HepG2 (cell line): ENCODE results near the gene PLPPR2. TPM values are rescaled to one million over a fixed set of nuclear protein-coding genes. Genes with fewer than 3 reads are reported as not detected.
A peak's percentile ranks its signal among the peaks of the same experiment; 100 is the strongest.

Source experiments
- ATAC-seq: fragments of 200-7000 bp; cut with Tn5 transposase; 3 replicates; pipeline ENCODE4 v1.9.1; 2020; ENCODE audit warnings: mild to moderate bottlenecking, moderate library complexity
- BruUV-seq: library from RNA; stranded (reverse); fragments of 400-500 nt; replicated peaks from 2 replicates; lab custom pipeline; 2021; lab: Mats Ljungman, UMichigan
- CTCF ChIA-PET: fragments of 300-600 bp; formaldehyde crosslinking; extraction: SDS; loops from one replicate; lab custom pipeline; 2021; ENCODE audit warnings: low total read pairs, inconsistent platforms, low intra/inter-chr PET ratio; lab: Yijun Ruan, JAX
- POLR2A ChIA-PET: fragments of 350-600 bp; sonication (Branson Sonifier 250); formaldehyde crosslinking; loops from one replicate; lab custom pipeline; 2020; ENCODE audit warnings: antibody characterized with exemption, inconsistent platforms; lab: Yijun Ruan, JAX
- DNase-seq: peaks from one replicate; pipeline ENCODE4 v3.0.0-alpha.2; 2015; ENCODE audit warnings: low spot score
- FAIRE-seq: peaks from 3 replicates; lab custom pipeline; 2011; peaks lifted over from hg19 to GRCh38; lab: Jason Lieb, UNC
- H2AFZ ChIP-seq: one replicate; pipeline ENCODE4 v1.6.1; 2011; ENCODE audit warnings: low read length, inconsistent platforms
- H3K27ac ChIP-seq: fragments of 300-600 bp; 3 replicates; pipeline ENCODE4 v1.8.0; 2011; ENCODE audit warnings: mixed run types, mild to moderate bottlenecking, mixed read lengths, low read length, inconsistent platforms; ENCODE audit not compliant: insufficient read depth; ENCODE audit errors: extremely low read length
- H3K27me3 ChIP-seq, 2 experiments: fragments of 200-600 bp in 1 of 2; 2 replicates in 1 of 2; 3 replicates in 1 of 2; pipeline versions ENCODE4 v1.6.0 to v1.8.0; 2011; ENCODE audit warnings: low read length in 2 of 2, mild to moderate bottlenecking in 2 of 2, moderate library complexity in 2 of 2, inconsistent platforms in 1 of 2; ENCODE audit not compliant: insufficient read depth in 2 of 2, control insufficient read depth in 1 of 2
- H3K36me3 ChIP-seq, 2 experiments: fragments of 200-600 bp in 1 of 2; replicated peaks in 1 of 2; 2 replicates in 1 of 2; 3 replicates in 1 of 2; pipeline versions ENCODE4 v1.5.1 to v1.8.0; 2011; ENCODE audit warnings: low read length in 2 of 2, inconsistent platforms in 1 of 2; ENCODE audit not compliant: insufficient read depth in 2 of 2, control insufficient read depth in 1 of 2
- H3K4me1 ChIP-seq: 2 replicates; pipeline ENCODE4 v1.5.1; 2012; ENCODE audit warnings: low read length, inconsistent platforms; ENCODE audit not compliant: insufficient read depth
- H3K4me2 ChIP-seq: 2 replicates; pipeline ENCODE4 v1.6.0; 2011; ENCODE audit warnings: low read depth, low read length, inconsistent platforms
- H3K4me3 ChIP-seq, 3 experiments: fragments of 200-600 bp in 1 of 3; sonication (generic), shearing (Covaris generic) in 1 of 3; replicated peaks in 1 of 3; 2 replicates each; pipeline ENCODE4 v1.5.1; 2011 to 2016; ENCODE audit warnings: low read length in 3 of 3, inconsistent platforms in 2 of 3, low read depth in 2 of 3, mild to moderate bottlenecking in 2 of 3, control low read depth in 1 of 3, mixed read lengths in 1 of 3; ENCODE audit not compliant: insufficient read depth in 1 of 3
- H3K79me2 ChIP-seq: one replicate; pipeline ENCODE4 v1.6.1; 2011; ENCODE audit warnings: low read length, inconsistent platforms; ENCODE audit not compliant: insufficient read depth
- H3K9ac ChIP-seq: 2 replicates; pipeline ENCODE4 v1.6.0; 2011; ENCODE audit warnings: mild to moderate bottlenecking, low read depth, low read length, inconsistent platforms; ENCODE audit not compliant: insufficient read depth
- H3K9me3 ChIP-seq: 2 replicates; pipeline ENCODE4 v1.5.1; 2012; ENCODE audit warnings: mild to moderate bottlenecking, low read length
- H4K20me1 ChIP-seq: 2 replicates; pipeline ENCODE4 v1.6.0; 2011; ENCODE audit warnings: inconsistent platforms, mild to moderate bottlenecking, low read length, moderate library complexity; ENCODE audit not compliant: insufficient read depth
- AGO1 ChIP-seq: fragments of 200-400 bp; formaldehyde crosslinking; IDR thresholded peaks from 2 replicates; pipeline ENCODE4 v1.6.1; 2017; ENCODE audit warnings: mild to moderate bottlenecking, low read depth, low read length, moderate library complexity; ENCODE audit not compliant: poor library complexity, severe bottlenecking
- AGO2 ChIP-seq: fragments of 200-400 bp; formaldehyde crosslinking; optimal IDR thresholded peaks from 2 replicates; pipeline ENCODE3; 2017; ENCODE audit warnings: mild to moderate bottlenecking, low read depth, low read length, moderate library complexity
- BCL3 ChIP-seq: sonication (generic); formaldehyde crosslinking; IDR thresholded peaks from 2 replicates; pipeline ENCODE4 v1.5.1; 2020; ENCODE audit warnings: mild to moderate bottlenecking, missing genetic modification reagents, moderate library complexity
- RBFOX2 ChIP-seq: fragments of 200-400 bp; formaldehyde crosslinking; IDR thresholded peaks from 2 replicates; pipeline ENCODE4 v1.6.1; 2017; ENCODE audit warnings: low read depth, mild to moderate bottlenecking, low read length
- RCOR2 ChIP-seq: IDR thresholded peaks from 2 replicates; pipeline ENCODE4 v1.6.1; 2016; ENCODE audit warnings: missing biosample characterization, missing genetic modification reagents
- WGBS: methylation state at CpG from one replicate; pipeline ENCODE4 v1.1.6; 2017; ENCODE audit warnings: low lambda C conversion rate; 5-methylcytosine and 5-hydroxymethylcytosine counted together
- in situ Hi-C: cut with HindIII; loops from 2 replicates; pipeline ENCODE4 v1.10.0; 2017; ENCODE audit warnings: low pct_unique_long_range_greater_than_20kb; ENCODE audit not compliant: extremely low pct_ligation_motif_present
- intact Hi-C: fragments of 100-400 bp; cut with micrococcal nuclease; formaldehyde crosslinking; loops from one replicate; pipeline ENCODE4 v1.10.0; 2022; ENCODE audit not compliant: unreplicated experiment
- polyA plus RNA-seq, 8 experiments: library from polyadenylated mRNA; depleted of rRNA in 3 of 8; stranded (reverse) in 7 of 8; unstranded in 1 of 8; fragments of >200 nt; fragmentation: Illumina TruSeq in 4 of 8; extraction: Trizol in 4 of 8; gene quantifications; 2 replicates each; pipeline versions ENCODE4 v1.2.1 to v1.2.3, GENCODE V29; 2011 to 2016; ENCODE audit warnings: low read depth in 4 of 8, missing spikeins in 1 of 8, mixed read lengths in 1 of 8; ENCODE audit not compliant: insufficient read depth in 1 of 8
- total RNA-seq, 5 experiments: library from RNA; depleted of rRNA; stranded (reverse); fragments of >200 nt; fragmentation: Illumina TruSeq; extraction: Trizol; gene quantifications; 2 replicates each; pipeline ENCODE4 v1.2.3, GENCODE V29; 2016; ENCODE audit warnings: low read depth in 1 of 5

The PLPPR2 gene
- total and polyA plus RNA-seq, 2 of the 13 experiments (the other 11 are each of a cell fraction or from before 2014, with no cell fraction given) = 1.5 to 2.1 TPM

DNA sequence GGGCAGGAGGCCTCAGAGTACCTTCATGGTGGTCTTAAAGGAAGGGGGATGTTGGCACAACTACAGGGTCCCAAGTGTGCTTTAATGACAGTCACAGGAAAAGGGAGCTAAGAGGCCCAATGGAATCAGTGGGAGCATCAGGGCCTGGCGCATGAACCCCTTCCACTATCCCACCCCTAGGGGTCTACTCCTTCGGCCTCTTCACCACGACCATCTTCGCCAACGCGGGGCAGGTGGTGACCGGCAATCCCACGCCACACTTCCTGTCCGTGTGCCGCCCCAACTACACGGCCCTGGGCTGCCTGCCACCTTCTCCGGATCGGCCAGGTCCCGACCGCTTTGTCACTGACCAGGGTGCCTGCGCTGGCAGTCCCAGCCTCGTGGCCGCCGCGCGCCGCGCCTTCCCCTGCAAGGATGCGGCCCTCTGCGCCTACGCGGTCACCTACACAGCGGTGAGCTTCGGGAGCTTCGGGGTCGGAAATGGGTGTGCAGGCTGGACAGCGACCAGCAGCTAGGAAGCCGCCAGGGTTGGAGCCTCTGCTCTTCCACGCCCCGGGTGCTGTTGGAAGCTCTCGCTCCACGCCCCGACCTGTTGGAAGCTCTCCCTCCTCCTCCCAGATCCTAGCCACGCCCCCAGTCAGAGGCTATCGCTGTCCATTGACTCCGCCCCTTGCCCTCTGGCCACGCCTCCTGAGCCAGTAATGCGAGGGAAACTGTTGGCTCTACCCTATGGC lies 6.0 kb downstream of the PLPPR2 start:
- WGBS = 92% methylated on average over 43 of the region's 43 CpGs
- POLR2A ChIA-PET = interaction anchor here (1.1 kb wide), 1 partner anchor 14 kb away, joined by 5 read pairs; the partner anchor contains the start of gene SWSAP1
- no peak for ATAC-seq
- peaks cover 0 to 5% of the 10 kb centered on the region in 2 experiments; a peak in 3 of 5 replicates for H3K36me3 ChIP-seq
- no peak overlapping the region for H3K9ac ChIP-seq
- H3K4me1 ChIP-seq = peaks cover 3% of the 10 kb centered on the region
- H2AFZ ChIP-seq = no peak overlapping the region
- no peak for TF ChIP-seq BCL3 (CRISPR knock-in tag)
- peak; percentile 30 for TF ChIP-seq AGO1
- TF ChIP-seq AGO2 = peak; percentile 77
- TF ChIP-seq RCOR2 = no peak
- TF ChIP-seq RBFOX2 = 0 out of 2 replicates have a peak, but pooled peaks have one; percentile 46
- TF ChIP-seq, all 625 proteins: peak for 3
- Histone ChIP-seq H3K79me2 (no peaks in the 10 kb centered on the region), H3K27ac (no peak overlapping the region), H3K27me3 (no peaks in the 10 kb centered on the region), H3K4me2 (no peak overlapping the region), H3K9me3 (no peaks in the 10 kb centered on the region), H3K4me3 (no peak overlapping the region), H4K20me1 (no peaks in the 10 kb centered on the region)
- BruUV-seq = no TSS peak
- DNase-seq (no peak), FAIRE-seq (no peak)
- intact Hi-C loops = no loop called here
- in situ Hi-C loops = no loop called here
- CTCF ChIA-PET = no interaction called here
